Measurements from ENCODE around the gene NOSTRIN. TPM values are rescaled to one million over a fixed set of nuclear protein-coding genes. Genes with fewer than 3 reads are reported as not detected.

Gene NOSTRIN
- total and polyA plus RNA-seq, 2 of the 8 experiments (the other 6 are each of a cell fraction or from before 2014, with no cell fraction given), result not detected

DNA sequence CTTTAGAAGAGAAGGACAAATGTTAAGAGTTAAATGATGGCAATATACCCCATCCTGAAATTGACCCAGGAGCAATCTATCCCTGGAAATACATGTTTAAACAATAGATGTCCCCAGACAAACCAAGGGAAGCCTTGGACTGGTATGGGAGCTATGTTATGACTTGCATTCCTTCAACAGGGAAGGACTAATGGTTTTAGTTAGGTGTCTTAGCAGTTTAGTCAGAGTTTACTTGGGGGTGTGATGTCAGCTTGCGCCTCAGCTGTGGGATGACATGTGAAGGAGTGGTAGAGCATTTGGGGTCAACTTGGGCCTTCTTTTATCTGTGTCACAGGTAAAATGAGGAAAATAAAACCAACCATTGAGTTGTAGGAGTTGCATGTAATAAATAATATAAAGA is 51.0 kb downstream of the NOSTRIN start:
- Histone ChIP-seq H3K56ac (replicated peaks; ENCODE audit: insufficient read length, low read depth, low read length) (no peak overlapping the region), H2BK5ac (ENCODE audit: low read depth, low read length) (no peak overlapping the region), H2BK15ac (ENCODE audit: low read length) (no peak overlapping the region), H3K23me2 (ENCODE audit: low read depth, low read length) (no peaks in the 10 kb centered on the region), H3K23ac (ENCODE audit: insufficient read length) (no peak overlapping the region), H3K14ac (ENCODE audit: insufficient read length) (no peak overlapping the region), H3K36me3 (ENCODE audit: control insufficient read depth in 2 of 4, insufficient read depth in 4 of 4, low read length in 3 of 4) (no peaks in the 10 kb centered on the region; a peak in 1 of 8 replicates), H2BK12ac (ENCODE audit: low read depth, low read length) (no peak overlapping the region), H4K20me1 (replicated peaks in 1 of 2; ENCODE audit: control insufficient read depth in 1 of 2, insufficient read depth in 2 of 2, low read length in 2 of 2) (no peaks in the 10 kb centered on the region), H3K79me1 (ENCODE audit: low read depth, low read length) (no peaks in the 10 kb centered on the region), H4K8ac (ENCODE audit: extremely low read depth, insufficient read depth, low read length) (no peak overlapping the region), H4K91ac (replicated peaks; ENCODE audit: insufficient read length, low read length) (no peak overlapping the region), H3K18ac (ENCODE audit: extremely low read depth, low read length) (no peak overlapping the region), H3K79me2 (ENCODE audit: control insufficient read depth in 1 of 2, insufficient read depth in 2 of 2, low read length in 2 of 2) (no peaks in the 10 kb centered on the region), H3K4me1 (replicated peaks in 1 of 4; ENCODE audit: control insufficient read depth in 3 of 4, insufficient read depth in 4 of 4, low read length in 3 of 4) (peaks cover 0 to 5% (median 0%) of the 10 kb centered on the region in 4 experiments; a peak in 1 of 7 replicates), H3K9me3 (ENCODE audit: insufficient read depth in 2 of 2, low read depth in 1 of 2, low read length in 1 of 2) (no peaks in the 10 kb centered on the region), H3K27me3 (replicated peaks in 1 of 4; ENCODE audit: control insufficient read depth in 3 of 4, extremely low read depth in 1 of 4, insufficient read depth in 3 of 4, low read length in 3 of 4) (no peaks in the 10 kb centered on the region), H3K27ac (ENCODE audit: low read depth, low read length) (no peak overlapping the region), H2BK20ac (ENCODE audit: low read length) (no peak overlapping the region), H4K5ac (ENCODE audit: insufficient read length, low read depth, low read length) (no peak overlapping the region), H2AK5ac (ENCODE audit: low read depth, low read length) (no peak overlapping the region), H3K4me3 (ENCODE audit: extremely low read depth in 1 of 4, insufficient read depth in 2 of 4, low read depth in 3 of 4, low read length in 4 of 4) (no peak overlapping the region), H3K4me2 (ENCODE audit: insufficient read depth in 1 of 2, low read depth in 2 of 2, low read length in 2 of 2) (no peak overlapping the region), H3K9ac (replicated peaks in 1 of 4; ENCODE audit: extremely low read depth in 1 of 4, low read depth in 3 of 4, low read length in 3 of 4) (no peak overlapping the region), H2AFZ (ENCODE audit: low read length) (no peak overlapping the region), H2BK120ac (replicated peaks; ENCODE audit: low read depth, low read length) (no peak overlapping the region), H3K4ac (replicated peaks; ENCODE audit: insufficient read length, low read depth, low read length) (no peak overlapping the region)
- ChIA-PET POLR2A (ENCODE audit: partially characterized antibody) (no interaction called here), CTCF (ENCODE audit: partially characterized antibody) (interaction anchor here (0.6 to 1.3 kb wide), 2 partner anchors 9 to 358 kb away, joined by 4 read pairs; no protein-coding TSS in a partner anchor)
- WGBS, 2 experiments (ENCODE audit: extremely low coverage in 1 of 2, insufficient coverage in 1 of 2, insufficient read length in 1 of 2, insufficient replicate concordance in 2 of 2, low coverage in 1 of 2, low lambda C conversion rate in 2 of 2, missing lambda C conversion rate in 1 of 2), result 95% methylated on average over 1 of the region's 1 CpG; no CpG with 5 or more reads in 1 of the 2 experiments
- FAIRE-seq (no peak), DNase-seq (ENCODE audit: low read depth in 1 of 2, low spot score in 2 of 2) (no peak)
- TF ChIP-seq HDAC2 (IDR thresholded peaks at IDR 0.05; ENCODE audit: borderline replicate concordance in 1 of 2, low read depth in 2 of 2, low read length in 2 of 2) (no peak), ATF3 (IDR thresholded peaks at IDR 0.05; ENCODE audit: insufficient read depth, low read depth, low read length) (no peak), SRF (IDR thresholded peaks at IDR 0.05; ENCODE audit: low read depth, low read length) (no peak), JUND (IDR thresholded peaks at IDR 0.05; ENCODE audit: low read length) (no peak), CTBP2 (IDR thresholded peaks at IDR 0.05; ENCODE audit: borderline replicate concordance, insufficient read depth, insufficient read length, low read length) (no peak), TCF12 (IDR thresholded peaks at IDR 0.05; ENCODE audit: low read depth, low read length) (no peak), SP4 (IDR thresholded peaks at IDR 0.05; ENCODE audit: low read length) (no peak), SP1 (IDR thresholded peaks at IDR 0.05; ENCODE audit: low read depth, low read length) (no peak), BCL11A (IDR thresholded peaks at IDR 0.05; ENCODE audit: low read depth in 2 of 2, low read length in 2 of 2) (no peak)
- TF ChIP-seq, protein P1, sequence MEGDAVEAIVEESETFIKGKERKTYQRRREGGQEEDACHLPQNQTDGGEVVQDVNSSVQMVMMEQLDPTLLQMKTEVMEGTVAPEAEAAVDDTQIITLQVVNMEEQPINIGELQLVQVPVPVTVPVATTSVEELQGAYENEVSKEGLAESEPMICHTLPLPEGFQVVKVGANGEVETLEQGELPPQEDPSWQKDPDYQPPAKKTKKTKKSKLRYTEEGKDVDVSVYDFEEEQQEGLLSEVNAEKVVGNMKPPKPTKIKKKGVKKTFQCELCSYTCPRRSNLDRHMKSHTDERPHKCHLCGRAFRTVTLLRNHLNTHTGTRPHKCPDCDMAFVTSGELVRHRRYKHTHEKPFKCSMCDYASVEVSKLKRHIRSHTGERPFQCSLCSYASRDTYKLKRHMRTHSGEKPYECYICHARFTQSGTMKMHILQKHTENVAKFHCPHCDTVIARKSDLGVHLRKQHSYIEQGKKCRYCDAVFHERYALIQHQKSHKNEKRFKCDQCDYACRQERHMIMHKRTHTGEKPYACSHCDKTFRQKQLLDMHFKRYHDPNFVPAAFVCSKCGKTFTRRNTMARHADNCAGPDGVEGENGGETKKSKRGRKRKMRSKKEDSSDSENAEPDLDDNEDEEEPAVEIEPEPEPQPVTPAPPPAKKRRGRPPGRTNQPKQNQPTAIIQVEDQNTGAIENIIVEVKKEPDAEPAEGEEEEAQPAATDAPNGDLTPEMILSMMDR (IDR thresholded peaks at IDR 0.05; ENCODE audit: control extremely low read depth in 1 of 3, insufficient read depth in 1 of 3, low read depth in 1 of 3, low read length in 3 of 3), result no peak

Measured in H1 (cell line).